GM18951 (cell line): ENCODE data around the gene DPM1.
"Not testable (repeated sequence)": the region's sequence is repeated elsewhere in the genome, so short reads cannot be mapped to it uniquely, and the experiment has no call there.

Experiments used
- POLR2A ChIP-seq: IDR thresholded peaks from 4 replicates; pipeline ENCODE4 v1.6.1; 2011; ENCODE audit warnings: mild to moderate bottlenecking; ENCODE audit not compliant: insufficient read length, insufficient read depth; ENCODE audit errors: extremely low read depth
- in situ Hi-C: fragments of 300-500 bp; cut with MboI; formaldehyde crosslinking; loops from one replicate; pipeline ENCODE4 v1.12.0; 2022; ENCODE audit warnings: low sequenced_read_pairs, mixed read lengths, inconsistent platforms; ENCODE audit not compliant: unreplicated experiment

DPM1 gene

DNA sequence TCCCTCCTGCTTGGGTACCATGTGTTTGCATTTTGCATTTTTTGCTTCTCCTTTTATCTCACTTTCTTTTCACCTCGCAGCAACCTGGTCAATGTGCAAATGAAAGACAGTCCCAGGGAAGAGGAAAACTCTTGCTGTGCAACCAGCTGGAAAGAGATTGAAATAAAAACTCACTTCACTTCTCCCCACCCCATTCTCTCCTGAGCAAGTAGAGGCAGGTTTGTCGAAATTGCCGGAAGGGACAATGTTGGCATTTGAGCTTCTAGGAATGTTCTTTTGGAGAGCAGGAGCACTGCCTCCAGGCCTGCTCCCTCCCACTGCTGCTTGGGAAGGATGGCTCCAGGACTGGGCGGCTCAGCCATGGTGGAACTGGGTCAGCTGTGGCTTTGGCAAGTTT, 34.0 kb upstream of the DPM1 start:
- in situ Hi-C loops: no loop called here
- TF ChIP-seq POLR2A: no peak

DNA sequence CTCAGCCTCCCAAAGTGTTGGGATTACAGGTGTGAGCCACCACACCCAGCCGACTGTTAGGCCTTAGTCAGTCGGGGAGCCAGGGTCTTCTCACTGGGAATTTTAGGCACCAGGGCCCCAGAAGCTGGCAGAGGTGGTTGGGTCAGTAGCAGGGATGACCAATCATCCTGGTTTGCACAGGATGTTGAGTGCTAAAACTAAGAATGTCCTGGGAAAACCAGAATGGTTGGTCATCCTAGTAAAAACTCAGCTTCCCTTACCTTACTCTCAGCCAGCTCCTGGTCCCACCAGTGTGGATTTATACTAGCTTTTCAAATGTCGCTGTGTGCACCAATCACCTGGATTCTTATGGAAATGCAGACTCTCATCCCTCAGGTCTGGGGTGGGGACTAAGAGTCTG, 32.7 kb upstream of the DPM1 start:
- in situ Hi-C loops: no loop called here
- TF ChIP-seq POLR2A: no peak

DNA sequence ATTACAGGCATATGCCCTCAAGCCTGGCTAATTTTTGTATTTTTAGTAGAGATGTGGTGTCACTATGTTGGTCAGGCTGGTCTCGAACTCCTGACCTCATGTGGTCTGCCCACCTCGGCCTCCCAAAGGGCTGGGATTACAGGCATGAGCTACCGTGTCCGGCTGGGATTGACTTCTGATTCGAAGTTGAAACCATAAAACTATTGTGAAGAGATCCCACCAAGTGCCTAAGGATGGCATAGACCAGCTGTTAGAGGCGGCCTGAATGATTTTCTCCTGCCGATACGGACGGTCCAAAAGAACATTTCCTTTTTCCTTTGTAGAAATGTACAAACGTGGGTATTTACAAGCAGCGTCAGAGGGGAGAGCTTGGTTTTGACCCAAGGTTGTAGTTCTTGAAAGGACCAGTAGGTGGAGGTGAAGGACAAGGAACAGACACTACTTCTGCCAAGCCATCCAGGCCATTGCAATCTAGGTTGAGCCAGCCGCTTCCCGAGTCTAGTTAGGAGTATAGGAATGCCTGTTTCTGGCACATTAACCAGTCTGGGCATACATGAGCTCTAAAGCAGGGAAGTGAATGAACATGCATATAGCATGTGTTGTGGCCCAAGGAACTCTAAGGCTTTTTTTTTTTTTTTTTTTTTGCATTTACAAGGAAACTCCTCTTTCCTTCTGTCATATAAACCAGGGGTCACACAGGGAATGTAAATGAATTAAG, 29.3 kb upstream of the DPM1 start:
- TF ChIP-seq POLR2A: no peak

DNA sequence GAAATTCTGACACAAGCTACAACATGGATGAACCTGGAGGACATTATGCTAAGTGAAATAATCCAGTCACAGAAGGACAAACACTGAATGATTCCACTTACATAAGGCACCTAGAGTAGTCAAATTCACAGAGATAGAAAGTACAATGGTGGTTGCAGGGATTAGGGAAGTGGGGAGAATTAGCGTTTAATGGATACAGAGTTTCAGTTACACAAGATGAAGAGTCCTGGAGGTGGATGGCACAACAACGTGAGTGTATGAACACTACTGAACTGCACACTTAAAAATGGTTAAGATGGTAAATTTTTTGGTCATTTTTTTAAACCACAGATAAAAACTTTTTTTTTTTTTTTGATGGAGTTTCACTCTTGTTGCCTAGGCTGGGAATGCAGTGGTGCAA, 25.0 kb upstream of the DPM1 start:
- in situ Hi-C loops: loop anchor here (10.0 kb wide), 1 partner anchor 341 kb away; no protein-coding TSS in a partner anchor
- no peak for TF ChIP-seq POLR2A

More for the DNA sequence above, 29.3 kb upstream of the DPM1 start:
- in situ Hi-C loops: loop anchor here (10.0 kb wide), 1 partner anchor 337 kb away; no protein-coding TSS in a partner anchor

DNA sequence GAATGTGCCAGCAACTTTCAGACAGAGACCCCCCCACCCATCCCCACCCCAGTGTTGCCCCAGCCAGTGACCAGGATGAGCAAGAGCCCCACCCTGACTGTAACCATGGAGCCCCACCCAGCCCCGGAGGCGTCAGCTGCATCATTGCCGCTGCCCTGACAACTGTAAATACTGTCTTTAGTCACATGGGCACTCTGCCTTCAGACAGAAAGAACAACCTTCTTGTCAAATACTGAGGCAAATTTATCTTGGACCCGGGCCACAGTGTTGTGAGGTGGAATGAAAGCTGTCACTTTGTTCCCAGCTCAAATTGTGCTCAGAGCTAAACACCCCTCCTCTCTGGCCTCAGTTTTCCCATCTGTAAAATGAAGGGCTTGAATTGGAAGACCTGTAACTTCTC, 24.0 kb upstream of the DPM1 start:
- TF ChIP-seq POLR2A: no peak
- in situ Hi-C loops: loop anchor here (10.0 kb wide), 1 partner anchor 342 kb away; no protein-coding TSS in a partner anchor

DNA sequence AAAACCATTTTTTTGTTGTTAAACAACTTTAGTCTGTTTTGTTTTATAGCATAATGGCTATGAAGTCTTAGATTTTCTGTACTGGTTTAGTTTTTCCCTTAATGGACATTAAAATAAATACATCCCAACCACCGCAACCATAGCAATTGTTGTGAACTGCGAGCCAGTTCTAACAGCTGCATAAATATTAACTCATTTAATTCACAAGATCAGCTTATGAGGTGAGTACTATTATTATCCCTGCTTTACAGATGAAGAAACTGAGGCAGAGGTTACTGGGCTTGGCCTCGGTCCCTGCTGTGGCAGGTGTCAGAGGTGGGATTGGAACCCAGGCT, 23.3 kb upstream of the DPM1 start:
- TF ChIP-seq POLR2A: no peak
- in situ Hi-C loops: loop anchor here (10.0 kb wide), 1 partner anchor 343 kb away; no protein-coding TSS in a partner anchor

DNA sequence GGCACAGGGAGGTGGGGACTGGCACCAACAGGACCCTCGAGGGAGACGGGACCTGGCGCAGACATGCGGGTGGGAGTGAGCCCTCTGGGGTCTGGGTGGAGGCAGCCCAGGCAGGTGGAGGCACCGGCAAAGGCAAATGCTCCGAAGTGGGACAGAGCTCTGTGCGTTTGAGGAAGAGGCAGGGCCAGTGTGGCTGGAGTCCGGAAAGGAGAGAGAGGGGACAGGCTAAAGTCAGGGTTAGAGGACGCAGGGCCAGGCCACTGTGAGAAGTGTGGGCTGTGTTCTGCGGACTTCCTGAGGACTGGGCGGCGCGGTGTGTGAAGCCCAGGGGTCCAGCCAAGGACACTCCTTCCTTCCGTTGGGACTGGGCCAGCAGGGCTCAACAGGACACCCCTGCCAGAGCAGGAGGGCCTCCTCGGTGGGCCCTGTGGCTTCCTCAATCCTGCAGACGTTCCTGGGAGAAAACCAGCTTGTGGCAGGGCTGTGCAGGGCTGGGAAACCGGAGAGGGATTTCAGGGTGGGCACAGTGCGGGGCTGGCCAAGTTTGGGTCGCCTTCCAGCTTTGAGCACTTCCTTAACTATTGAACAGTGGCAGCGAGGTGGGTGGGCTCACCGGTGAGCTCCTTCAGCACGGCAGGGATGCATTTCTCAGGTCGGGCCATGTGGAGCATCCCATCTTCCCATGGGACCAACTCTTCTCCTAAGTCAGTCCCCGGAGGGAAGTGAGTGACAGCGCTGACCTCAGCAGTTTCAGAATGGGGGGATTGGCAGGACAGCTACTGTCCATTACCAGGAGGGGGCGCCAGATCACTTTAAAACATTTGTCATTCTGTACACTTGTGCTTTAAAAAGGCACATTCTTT, 22.8 kb upstream of the DPM1 start:
- in situ Hi-C loops: loop anchor here (10.0 kb wide), 1 partner anchor 344 kb away; no protein-coding TSS in a partner anchor
- no peak for TF ChIP-seq POLR2A

DNA sequence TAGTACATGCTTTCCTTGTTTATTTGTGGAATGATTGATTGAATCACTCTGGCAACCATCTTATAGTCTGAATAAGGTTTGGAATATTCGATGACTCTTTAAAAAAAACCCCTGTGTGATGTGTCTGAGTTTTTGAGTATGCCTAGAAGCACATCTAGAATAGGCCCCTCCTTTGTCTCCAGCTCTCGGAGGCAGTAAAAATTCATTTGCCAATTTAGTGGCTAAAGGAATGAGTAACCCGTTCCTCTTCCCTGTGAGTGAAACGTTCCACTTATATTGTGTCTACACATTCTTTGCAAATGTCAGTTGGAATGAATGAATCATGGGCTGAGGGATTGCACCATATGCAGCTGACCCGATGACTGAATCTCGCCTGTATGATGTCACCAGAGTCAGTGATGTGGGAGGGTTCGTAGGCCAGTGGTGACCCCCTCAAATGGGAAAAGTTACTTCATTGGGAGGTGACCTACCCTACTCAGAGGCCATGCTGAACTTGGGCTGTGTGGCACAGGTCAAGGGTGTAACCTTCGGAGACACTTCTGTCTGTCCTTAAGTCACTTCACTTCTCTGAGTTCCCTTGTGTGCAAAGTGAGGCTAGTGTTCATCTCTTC, 21.8 kb upstream of the DPM1 start:
- TF ChIP-seq POLR2A: no peak
- in situ Hi-C loops: loop anchor here (10.0 kb wide), 1 partner anchor 345 kb away; no protein-coding TSS in a partner anchor

DNA sequence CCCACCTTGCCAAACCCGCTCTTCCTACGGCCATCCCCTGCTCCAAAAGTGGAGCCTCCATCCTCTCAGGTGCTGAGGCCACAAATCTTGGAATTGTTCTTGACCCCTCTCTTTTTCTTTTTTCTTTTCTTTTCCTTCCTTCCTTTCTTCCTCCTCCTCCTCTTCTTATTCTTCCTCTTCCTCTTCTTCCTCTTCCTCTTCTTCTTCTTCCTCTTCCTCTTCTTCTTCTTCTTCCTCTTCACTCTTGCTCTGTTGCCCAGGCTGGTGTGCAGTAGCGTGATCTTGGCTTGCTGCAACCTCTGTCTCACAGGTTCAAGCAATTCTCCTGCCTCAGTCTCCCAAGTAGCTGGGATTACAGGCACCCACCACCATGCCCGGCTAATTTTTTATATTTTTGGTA, 20.2 kb upstream of the DPM1 start:
- in situ Hi-C loops: not testable (repeated sequence)

DNA sequence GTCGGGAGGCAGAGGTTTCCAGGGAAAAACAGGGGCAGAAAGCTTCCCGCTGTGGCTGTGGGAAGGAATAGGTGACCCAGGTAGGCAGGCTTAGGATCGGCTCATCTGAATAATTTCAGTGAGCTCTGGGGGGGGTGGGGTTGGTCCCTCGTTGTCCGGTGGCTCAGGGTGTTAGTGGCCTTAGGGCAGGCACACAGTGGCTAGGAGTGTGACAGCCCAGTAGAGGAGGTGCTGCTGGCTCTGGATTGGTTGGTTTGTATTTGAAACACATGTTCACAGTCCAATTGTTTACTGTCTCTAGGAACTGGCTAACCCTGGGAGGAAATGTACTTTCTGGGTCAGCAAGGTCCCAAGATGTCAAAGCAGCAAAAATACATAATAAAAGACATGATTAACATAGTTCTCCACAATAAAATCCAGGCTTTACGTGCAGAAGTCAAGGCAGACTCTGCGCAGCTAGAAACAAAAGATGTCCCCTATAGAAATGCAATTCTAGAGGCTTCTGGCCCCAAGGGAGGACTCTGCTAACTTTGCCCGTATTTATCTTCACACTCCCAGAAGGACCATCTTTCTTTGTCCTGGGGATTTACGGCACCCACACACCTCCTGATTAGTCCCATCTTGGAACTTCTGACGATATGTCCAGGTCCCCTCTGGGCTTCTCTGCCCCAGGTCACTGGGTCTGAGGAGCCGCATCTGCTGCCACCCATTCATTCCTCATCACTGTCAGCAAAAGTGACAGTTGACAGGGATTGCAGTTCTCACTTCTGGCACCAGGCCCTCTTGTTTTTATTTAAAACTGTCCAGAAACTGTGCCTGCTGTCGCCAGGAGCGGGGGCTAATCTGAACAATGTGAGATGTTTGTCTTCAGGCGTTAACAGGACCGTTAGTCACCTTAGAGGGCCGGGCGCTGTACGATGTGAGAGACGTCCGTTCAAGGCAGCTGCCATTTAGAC, 19.0 kb upstream of the DPM1 start:
- TF ChIP-seq POLR2A: no peak
- in situ Hi-C loops: no loop called here

DNA sequence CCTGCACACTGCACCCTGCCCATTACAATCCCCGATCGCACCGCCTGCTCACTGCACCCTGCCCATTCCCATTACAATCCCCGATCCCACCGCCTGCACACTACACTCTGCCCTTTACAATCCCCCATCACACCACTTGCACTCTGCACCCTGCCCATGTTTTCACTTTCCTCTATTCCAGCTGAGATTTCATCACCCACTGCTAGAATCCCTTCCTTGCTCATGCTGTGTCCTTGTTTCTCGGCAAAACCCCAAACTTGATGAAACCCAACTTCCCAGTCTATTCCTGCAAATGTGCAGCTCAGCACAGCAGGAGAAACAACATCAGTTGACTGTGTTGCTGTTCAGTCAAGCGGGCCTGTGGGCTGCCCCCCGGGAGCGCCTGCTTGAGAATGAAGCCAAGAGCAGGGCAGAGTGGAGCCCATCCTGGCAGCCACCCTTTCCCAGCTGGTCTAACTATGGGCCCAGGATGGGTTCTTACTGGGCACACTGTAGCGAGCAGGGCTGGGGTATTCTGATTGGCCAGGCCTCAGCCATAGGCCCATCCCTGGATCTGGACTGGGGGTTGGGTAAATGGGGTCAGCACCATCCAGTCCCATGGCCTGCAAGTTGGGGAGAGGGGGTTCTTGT, 17.5 kb upstream of the DPM1 start:
- in situ Hi-C loops: no loop called here
- TF ChIP-seq POLR2A: no peak

DNA sequence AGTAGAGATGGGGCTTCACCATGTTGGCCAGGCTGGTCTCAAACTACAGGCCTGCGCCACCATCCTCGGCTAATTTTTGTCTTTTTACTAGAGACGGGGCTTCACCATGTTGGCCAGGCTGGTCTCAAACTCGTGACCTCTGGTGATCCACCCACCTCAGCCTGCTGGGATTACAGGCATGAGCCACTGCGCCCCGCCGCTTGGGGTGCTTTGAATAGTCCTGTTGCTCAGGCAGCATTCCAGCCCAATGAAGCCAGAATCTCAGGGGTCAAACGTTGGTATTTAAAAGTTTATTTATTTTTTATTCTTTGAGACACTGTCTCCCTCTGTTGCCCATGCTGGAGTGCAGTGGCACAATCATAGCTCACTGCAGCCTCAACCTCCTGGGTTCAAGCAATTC, 11.6 kb upstream of the DPM1 start:
- in situ Hi-C loops: no loop called here
- TF ChIP-seq POLR2A: no peak
